HAP-1 (cell line): ENCODE results near the gene AP3S2.

Source experiments
- DNase-seq, 2 experiments: peaks; one replicate each; pipeline ENCODE4 v3.0.0-alpha.2; 2016 to 2020; ENCODE audit warnings: low spot score in 2 of 2
- H3K27me3 ChIP-seq: fragments of 250-450 bp; sonication (Bioruptor Pico); 2 replicates; pipeline ENCODE4 v1.5.1; 2020; ENCODE audit warnings: low read depth, mild to moderate bottlenecking, moderate library complexity
- H3K36me3 ChIP-seq: fragments of 250-450 bp; sonication (Bioruptor Pico); replicated peaks from 2 replicates; pipeline ENCODE4 v1.5.1; 2020; ENCODE audit warnings: mild to moderate bottlenecking
- H3K4me1 ChIP-seq: fragments of 250-450 bp; sonication (Bioruptor Pico); 2 replicates; pipeline ENCODE4 v1.5.1; 2020; ENCODE audit warnings: mild to moderate bottlenecking
- H3K4me3 ChIP-seq: fragments of 250-450 bp; sonication (Bioruptor Pico); 2 replicates; pipeline ENCODE4 v1.5.1; 2020; ENCODE audit warnings: mild to moderate bottlenecking, moderate library complexity
- H3K9me3 ChIP-seq: fragments of 250-450 bp; sonication (Bioruptor Pico); 2 replicates; pipeline ENCODE4 v1.5.1; 2020; ENCODE audit warnings: mild to moderate bottlenecking, moderate library complexity
- in situ Hi-C: fragments of 300-500 bp; cut with MboI; formaldehyde crosslinking; loops from 3 replicates; pipeline ENCODE4 v1.14.3; 2020; ENCODE audit warnings: low sequenced_read_pairs, inconsistent platforms, mixed read lengths

The AP3S2 gene

DNA sequence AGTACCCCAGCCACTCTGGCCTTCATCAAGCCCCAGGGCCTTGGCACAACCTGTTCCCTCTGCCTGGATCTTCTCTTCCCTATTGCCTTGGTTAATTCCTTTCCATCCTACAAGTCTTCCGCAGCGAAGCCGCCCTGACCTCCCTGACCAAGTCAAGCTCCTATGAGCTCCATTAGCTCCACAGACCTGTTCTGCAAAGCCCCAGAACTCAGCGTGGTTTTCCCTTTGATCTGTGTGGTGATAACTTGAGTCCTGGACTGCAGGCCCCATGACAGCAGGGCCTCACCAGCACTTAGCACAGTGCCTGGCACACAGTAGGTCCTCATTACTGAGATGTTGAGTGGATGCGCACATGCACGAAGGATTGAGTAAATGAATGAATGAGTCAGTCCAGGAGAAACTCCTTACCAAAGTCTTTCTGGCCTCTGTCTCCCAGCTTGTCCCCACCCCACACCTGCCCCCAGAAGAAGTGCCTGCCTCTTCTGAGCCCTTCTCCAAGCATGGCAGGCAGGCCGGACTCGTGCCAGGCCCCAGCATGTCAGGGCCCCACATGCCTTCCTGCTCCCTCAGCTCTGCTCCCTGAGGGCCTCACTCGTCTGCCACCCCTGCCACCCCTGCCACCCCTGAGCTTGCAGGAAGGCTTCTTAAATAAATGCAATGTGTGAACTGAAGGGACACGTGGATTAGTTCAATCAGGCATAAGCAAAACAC is 85.5 kb downstream of the AP3S2 start:
- Histone ChIP-seq H3K36me3 (no peaks in the 10 kb centered on the region), H3K4me1 (peaks cover 6% of the 10 kb centered on the region; the same call in 1 of the 2 replicates), H3K9me3 (no peaks in the 10 kb centered on the region), H3K27me3 (no peaks in the 10 kb centered on the region), H3K4me3 (no peak overlapping the region)
- in situ Hi-C loops = no loop called here
- no peak for DNase-seq

DNA sequence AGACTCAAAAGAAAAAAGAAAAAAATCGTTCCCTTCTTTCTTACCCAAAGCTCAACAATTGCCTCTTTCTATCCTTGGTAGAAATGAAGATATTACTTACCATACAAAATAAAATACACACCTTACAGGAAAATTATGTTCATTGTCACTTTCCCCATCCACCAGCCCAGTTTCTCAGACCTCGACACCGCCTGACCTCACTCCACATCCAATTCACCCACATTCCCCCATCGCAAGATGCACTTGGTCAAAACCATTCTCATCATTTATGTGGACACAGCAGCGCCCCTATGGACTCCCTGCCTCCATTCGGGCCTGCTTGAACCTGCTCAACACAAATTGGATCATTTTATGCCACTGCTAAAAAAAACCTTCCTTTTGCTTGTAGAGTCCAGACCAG is 86.1 kb downstream of the AP3S2 start:
- Histone ChIP-seq H3K4me1 (peaks cover 6% of the 10 kb centered on the region; the same call in 1 of the 2 replicates), H3K36me3 (no peaks in the 10 kb centered on the region), H3K9me3 (no peaks in the 10 kb centered on the region), H3K4me3 (no peak overlapping the region), H3K27me3 (no peaks in the 10 kb centered on the region)
- no peak for DNase-seq
- in situ Hi-C loops = no loop called here

DNA sequence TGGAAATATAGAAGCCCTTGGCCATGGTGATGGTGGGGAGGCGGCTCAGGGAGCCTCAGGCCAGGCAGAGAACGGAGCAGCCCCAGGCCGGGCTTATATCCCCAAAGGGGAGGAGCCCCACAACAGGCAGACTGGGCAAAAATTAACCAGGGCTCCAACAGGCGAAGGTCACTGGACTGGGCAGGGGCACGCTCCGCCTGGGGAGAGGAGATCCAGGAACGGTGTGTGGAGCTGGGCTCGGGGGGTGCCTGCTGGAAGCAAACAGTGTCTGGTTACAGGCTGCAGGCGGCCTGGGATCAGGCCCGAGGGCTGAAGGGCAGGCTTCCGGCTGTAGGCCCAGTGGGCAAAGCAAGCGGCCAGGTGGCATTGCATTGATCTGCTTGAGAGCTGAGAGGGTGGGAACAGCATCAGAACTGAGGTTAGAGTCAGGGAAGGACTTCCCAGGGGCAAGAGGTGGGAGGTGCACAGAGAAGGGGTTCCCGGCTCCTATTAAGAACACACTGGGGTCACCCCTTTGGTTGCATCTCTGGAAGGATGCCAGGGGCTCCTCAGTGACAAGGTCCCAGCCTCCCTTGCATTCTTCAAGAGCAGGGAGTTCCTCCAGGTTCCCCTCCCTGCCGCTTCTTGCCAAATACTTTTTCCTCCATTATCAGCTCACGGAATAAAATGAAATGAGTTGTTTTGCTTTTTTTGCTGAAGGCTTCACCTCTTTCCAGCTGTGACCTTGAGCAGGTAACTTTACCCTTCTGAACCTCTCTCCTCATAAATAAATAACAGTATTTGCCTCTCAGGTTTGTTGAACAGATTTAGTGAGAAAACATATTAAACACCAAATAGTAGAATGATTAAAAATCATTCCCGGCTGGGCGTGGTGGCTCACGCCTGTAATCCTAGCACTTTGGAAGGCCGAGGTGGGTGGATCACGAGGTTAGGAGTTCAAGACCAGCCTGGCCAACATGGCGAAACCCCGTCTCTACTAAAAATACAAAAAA is 86.9 kb downstream of the AP3S2 start:
- Histone ChIP-seq H3K36me3 (no peaks in the 10 kb centered on the region), H3K9me3 (no peaks in the 10 kb centered on the region), H3K4me3 (no peak overlapping the region), H3K27me3 (no peaks in the 10 kb centered on the region), H3K4me1 (peaks cover 6% of the 10 kb centered on the region; the same call in 1 of the 2 replicates)
- DNase-seq = no peak
- in situ Hi-C loops = no loop called here

DNA sequence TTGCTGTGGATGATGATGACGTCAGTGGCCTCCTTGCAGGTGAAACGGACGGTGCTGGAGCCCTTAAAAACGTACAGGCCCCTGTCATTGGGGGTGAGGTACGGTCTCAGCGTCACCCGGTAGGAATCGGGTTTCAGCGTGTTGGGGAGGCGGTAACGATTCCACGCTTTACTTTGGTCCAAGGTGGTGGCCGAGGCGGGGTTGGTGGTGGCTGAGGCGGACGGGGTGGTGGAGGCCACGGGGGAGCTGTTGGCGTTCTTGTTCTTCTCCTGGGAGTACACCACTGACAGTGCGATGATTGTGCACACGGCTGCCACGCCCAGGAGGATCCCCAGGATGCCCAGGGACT is 87.6 kb downstream of the AP3S2 start:
- Histone ChIP-seq H3K36me3 (no peaks in the 10 kb centered on the region), H3K4me3 (no peak overlapping the region), H3K4me1 (peaks cover 6% of the 10 kb centered on the region; the same call in 1 of the 2 replicates), H3K27me3 (no peaks in the 10 kb centered on the region), H3K9me3 (no peaks in the 10 kb centered on the region)
- in situ Hi-C loops = no loop called here
- no peak for DNase-seq

DNA sequence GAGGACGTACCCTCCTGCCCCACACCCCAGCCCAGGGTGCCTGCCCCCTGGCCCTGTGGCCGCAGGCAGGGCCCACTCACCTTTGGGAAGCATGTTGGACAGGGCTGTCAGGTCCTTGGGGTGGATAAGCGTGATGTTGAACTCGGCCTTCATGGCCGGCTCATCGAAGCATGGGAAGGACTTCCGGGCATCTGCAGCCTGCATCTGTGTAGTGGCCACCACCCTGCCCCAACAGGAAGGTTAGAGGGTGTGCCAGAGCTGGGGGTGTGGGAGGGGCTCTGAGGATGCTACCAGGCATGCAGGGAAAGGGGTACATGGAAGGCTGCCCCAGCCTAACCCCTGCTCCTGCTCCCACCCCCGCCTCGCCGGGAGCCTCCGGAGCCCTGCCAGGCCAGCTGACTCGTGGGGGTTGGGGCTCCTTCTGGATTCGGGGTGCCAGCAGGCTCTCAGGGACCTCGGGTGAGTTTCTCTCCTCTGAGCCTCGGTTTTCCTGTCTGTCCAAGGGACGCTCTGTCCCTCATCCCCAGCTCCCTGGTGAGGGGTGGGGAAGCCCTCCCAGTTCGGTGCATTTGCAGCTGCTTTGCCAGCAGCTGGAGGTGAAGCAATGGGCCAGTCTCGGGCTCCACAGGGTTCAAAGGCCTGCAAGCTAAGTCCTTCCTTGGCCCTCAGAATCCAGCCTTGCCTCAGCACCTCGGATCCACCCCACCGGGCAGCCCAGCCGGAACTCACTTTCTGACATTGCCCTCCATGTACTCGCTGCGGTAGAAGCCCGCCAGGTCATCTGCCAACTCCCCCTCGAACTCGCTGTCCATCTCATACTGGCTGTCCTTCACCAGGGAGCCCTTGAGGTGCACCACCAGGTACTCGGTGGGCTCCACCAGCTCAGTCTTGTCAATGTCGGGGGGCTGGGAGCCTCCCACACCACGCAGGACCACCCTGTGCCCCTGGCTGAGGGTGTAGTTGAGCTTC is 88.3 kb downstream of the AP3S2 start:
- no peaks in the 10 kb centered on the region for H3K36me3 ChIP-seq
- H3K27me3 ChIP-seq = no peaks in the 10 kb centered on the region
- in situ Hi-C loops = no loop called here
- no peaks in the 10 kb centered on the region for H3K9me3 ChIP-seq
- peaks cover 6% of the 10 kb centered on the region; the same call in 1 of the 2 replicates for H3K4me1 ChIP-seq
- DNase-seq = no peak
- no peak overlapping the region for H3K4me3 ChIP-seq

DNA sequence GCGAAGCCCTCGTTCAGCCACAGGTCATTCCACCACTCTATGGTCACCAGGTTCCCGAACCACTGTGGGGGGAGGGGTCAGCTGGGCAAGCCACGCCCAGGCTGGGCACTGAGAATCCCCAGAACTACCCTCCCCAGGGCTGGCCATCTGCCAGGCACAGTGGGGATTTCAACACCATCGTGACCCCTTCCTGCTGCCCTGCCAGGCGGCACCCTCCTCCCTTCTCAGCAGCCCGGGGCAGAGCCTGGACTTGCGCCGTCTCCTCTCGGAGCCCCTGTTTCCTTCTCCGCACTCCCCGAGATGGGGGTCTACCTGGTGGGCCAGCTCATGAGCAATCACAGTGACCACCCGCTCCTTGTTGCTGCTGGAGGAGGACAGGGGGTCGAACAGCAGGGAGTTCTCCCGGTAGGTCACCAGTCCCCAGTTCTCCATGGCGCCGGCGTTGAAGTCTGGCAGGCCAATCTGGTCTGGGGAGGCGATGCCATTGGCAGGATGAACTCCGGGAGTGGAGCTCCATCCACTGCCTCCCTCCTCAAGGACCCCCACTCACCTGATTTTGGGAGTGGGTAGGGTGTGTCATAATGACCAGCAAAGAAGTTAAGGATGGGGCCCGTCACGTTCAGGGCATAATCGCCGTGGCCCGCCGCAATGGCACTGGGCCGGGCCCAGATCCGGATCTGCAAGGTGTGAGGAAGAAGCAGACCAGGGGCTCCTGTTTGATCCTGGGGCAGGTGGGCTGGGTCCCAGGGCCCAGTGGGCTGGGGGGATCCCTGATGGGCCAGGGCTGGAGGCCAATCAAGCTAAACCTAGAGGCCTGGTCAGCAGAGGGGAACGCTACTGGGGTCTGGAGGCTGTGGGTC is 89.6 kb downstream of the AP3S2 start:
- H3K4me1 ChIP-seq = peaks cover 2% of the 10 kb centered on the region; the same call in 1 of the 2 replicates
- no peaks in the 10 kb centered on the region for H3K36me3 ChIP-seq
- H3K4me3 ChIP-seq = no peak overlapping the region
- in situ Hi-C loops = no loop called here
- no peaks in the 10 kb centered on the region for H3K9me3 ChIP-seq
- no peak for DNase-seq
- no peaks in the 10 kb centered on the region for H3K27me3 ChIP-seq

DNA sequence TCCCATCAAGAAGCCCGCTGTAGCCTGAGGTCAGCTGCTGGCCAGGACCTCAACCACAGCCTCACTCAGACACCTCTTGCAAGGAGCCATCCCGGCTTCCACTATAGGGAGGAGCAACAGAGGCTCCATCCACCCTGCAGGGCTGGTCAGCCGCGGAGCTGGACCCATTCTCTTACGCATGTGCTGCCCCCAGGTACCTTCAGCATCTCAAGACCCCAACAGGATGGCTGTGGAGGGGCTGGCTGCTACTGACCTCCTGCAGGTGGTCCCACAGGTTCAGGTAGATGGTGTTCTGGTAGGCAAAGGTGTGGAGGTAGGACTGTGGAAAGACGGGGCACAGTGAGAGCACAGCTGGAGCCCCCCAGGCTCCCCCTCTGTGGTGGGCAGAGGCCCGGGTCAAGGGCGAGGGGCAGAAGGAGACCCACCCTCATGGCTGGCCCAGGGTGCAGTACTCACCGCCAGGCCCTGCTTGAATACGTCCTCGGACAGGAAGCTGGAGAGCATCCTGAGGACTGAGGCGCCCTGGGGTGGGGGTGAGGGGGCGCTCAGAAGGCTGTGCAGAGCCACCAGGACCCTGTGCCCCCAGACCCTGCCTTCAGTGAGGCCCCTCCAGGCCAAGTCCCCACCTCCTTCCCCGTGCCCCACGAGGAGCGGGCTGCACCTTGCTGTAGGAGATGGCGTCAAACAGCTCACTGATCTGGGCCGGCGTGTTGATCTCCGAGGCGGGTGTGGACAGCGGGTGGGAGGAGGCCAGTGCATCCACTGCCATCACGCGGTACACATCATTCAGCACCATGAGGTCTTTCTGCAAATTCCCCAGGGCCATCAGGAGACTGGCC is 90.6 kb downstream of the AP3S2 start:
- DNase-seq = no peak
- Histone ChIP-seq H3K36me3 (no peaks in the 10 kb centered on the region), H3K9me3 (no peaks in the 10 kb centered on the region), H3K4me1 (no peaks in the 10 kb centered on the region), H3K27me3 (no peaks in the 10 kb centered on the region), H3K4me3 (no peak overlapping the region)
- in situ Hi-C loops = no loop called here

DNA sequence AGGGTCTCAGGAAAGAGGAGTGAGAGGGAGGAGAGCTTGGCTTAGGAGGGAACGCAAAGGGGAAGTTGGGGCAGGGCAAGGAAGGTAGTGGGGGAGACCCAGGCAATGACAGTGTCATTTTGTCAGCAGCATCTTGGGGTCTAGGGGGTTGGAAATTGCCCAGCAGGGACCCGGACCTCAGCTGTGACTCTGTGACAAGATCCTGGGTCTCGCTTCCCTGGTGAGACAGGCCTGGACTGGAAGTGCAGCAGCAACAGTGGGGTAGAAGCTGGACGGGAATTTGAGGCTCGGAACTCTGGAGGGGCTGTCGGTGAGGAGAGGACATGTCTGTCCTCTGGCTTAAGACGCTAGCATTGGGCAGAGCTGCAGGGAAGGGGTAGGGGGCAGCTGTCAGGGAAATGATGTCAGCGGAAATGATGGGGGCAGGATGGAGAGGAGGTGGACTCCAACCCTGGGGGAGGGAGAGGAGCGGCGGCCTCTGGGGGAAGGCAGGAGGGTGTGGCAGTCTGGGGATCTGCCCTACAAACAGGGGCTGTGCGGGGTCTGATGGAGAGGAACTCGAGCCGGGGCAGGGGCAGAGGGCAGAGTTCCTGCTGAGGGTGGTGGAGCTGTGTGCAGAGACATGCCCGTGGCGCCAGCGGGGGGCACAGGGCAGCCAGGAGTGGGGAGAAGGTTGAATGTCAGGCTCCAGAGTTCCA is 91.4 kb downstream of the AP3S2 start:
- in situ Hi-C loops = no loop called here
- H3K4me3 ChIP-seq = no peak overlapping the region
- DNase-seq = no peak

DNA sequence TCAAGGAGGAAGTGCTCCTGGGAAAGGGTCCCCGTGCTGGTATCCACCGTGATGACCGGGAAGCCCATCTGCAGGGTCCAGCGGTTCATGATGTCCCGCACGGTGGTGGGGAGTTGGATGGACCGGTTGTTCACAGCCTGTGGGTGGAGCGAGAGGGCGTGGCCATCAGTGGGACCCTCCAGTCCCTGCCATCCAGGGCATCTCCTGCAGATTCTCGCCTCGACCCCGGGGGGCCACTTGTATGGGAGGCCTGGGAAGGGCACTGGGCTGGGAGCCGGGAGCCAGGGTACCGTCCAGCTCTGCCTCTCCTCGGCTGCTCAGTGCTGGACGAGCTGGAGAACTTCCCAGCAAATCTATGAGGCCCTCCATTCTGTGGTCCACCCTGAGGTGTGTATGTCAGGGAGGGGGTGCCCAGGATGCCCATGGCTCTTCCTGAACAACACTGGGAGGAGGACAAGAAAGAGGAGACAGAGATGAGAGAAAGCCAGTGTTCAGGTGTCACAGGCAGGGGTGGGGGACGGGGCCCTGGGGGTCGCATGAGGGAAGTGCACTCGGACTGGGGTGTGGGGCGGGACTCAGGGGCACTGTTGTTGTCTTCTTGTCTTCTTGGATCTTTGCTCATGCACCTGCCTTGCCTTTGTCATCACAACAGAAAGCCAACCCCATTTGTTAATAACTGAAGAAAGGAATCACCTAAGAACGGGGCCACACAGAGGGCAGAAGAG is 92.2 kb downstream of the AP3S2 start:
- DNase-seq = no peak
- in situ Hi-C loops = no loop called here
- Histone ChIP-seq H3K36me3 (no peaks in the 10 kb centered on the region), H3K4me1 (no peaks in the 10 kb centered on the region), H3K9me3 (no peaks in the 10 kb centered on the region), H3K4me3 (no peak overlapping the region), H3K27me3 (no peaks in the 10 kb centered on the region)

More for the DNA sequence above, 91.4 kb downstream of the AP3S2 start:
- Histone ChIP-seq H3K9me3 (no peaks in the 10 kb centered on the region), H3K27me3 (no peaks in the 10 kb centered on the region), H3K36me3 (no peaks in the 10 kb centered on the region), H3K4me1 (no peaks in the 10 kb centered on the region)

DNA sequence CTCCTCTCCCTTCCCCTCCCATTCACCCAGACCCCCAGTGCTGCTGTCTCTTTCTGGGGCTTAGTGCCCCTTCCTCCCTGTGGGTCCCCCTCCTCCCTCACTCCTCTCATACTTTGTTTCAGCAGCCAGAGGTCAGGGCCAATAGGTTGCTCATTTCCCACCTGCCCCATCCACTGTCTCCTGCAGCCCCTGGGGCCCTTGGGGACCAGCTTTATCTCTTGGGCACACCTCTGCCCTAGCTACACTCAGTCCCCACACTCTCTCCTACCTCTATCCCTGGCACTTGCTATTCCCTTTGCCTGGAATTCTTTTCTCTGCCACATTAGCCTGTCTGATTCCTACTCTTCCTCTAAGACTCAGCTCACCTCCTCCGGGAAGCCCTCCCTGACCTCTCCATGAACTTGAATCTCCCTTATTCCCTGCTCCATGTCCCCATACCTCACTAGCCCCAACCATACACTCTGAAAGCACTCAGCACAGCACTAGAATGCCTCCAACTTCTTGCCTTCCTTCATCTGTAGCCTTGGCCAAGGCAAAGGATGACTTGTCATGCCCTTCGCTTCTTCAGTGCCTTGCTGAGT is 93.8 kb downstream of the AP3S2 start:
- Histone ChIP-seq H3K36me3 (no peaks in the 10 kb centered on the region), H3K4me3 (no peak overlapping the region), H3K27me3 (no peaks in the 10 kb centered on the region), H3K9me3 (no peaks in the 10 kb centered on the region), H3K4me1 (no peaks in the 10 kb centered on the region)
- in situ Hi-C loops = no loop called here
- no peak for DNase-seq
